Kidney epithelial cell (primary cell): Measurements from ENCODE around the gene DOCK1. TPM values are rescaled to one million over a fixed set of nuclear protein-coding genes. Genes with fewer than 3 reads are reported as not detected.

Experiments used
- DNase-seq: peaks from one replicate; pipeline ENCODE4 v3.0.0-alpha.2; 2010; ENCODE audit warnings: low read depth
- H3K27me3 ChIP-seq: 2 replicates; pipeline ENCODE4 v1.6.0; 2011; ENCODE audit warnings: low read length; ENCODE audit not compliant: control insufficient read depth, insufficient read depth
- H3K36me3 ChIP-seq: 2 replicates; pipeline ENCODE4 v1.5.1; 2011; ENCODE audit warnings: low read length; ENCODE audit not compliant: control insufficient read depth, insufficient read depth
- H3K4me3 ChIP-seq: 2 replicates; pipeline ENCODE4 v1.5.1; 2011; ENCODE audit warnings: low read depth, mild to moderate bottlenecking, control low read depth, low read length
- total RNA-seq: library from RNA; depleted of rRNA; stranded (reverse); fragments of >200 nt; gene quantifications from 2 replicates; pipeline ENCODE4 v1.2.3, GENCODE V29; 2015
- TF ChIP-seq, protein P1 (sequence below): IDR thresholded peaks from 2 replicates; pipeline ENCODE4 v1.5.1; 2011; ENCODE audit warnings: mild to moderate bottlenecking, moderate library complexity, low read length, control low read depth, inconsistent platforms; ENCODE audit not compliant: insufficient read depth, poor library complexity, severe bottlenecking

The DOCK1 gene
- total RNA-seq, 1 donor from 2014 or later: 39.5 TPM

DNA sequence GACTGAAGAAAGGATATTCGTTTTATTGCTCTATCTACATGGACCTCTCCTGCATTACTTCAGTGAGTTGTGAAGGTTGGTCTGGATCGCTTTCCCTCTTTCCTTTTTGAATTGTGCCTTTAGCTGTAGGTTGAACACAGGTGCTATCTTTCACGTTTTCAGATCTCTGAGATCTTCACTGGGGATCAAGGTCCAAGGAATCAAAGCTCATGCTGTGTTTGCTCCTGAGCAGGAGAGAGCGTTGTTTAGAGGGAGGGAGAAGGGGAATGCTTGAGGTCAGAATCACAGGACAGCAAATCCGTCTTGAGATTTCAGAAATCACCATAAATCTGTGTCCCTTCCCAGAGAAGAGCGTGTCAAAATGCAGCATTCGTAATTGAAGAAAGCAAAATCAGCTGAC lies 186.1 kb downstream of the DOCK1 start:
- Histone ChIP-seq H3K4me3 (no peak overlapping the region), H3K27me3 (no peaks in the 10 kb centered on the region), H3K36me3 (no peaks in the 10 kb centered on the region)
- DNase-seq: no peak
- TF ChIP-seq, protein P1, sequence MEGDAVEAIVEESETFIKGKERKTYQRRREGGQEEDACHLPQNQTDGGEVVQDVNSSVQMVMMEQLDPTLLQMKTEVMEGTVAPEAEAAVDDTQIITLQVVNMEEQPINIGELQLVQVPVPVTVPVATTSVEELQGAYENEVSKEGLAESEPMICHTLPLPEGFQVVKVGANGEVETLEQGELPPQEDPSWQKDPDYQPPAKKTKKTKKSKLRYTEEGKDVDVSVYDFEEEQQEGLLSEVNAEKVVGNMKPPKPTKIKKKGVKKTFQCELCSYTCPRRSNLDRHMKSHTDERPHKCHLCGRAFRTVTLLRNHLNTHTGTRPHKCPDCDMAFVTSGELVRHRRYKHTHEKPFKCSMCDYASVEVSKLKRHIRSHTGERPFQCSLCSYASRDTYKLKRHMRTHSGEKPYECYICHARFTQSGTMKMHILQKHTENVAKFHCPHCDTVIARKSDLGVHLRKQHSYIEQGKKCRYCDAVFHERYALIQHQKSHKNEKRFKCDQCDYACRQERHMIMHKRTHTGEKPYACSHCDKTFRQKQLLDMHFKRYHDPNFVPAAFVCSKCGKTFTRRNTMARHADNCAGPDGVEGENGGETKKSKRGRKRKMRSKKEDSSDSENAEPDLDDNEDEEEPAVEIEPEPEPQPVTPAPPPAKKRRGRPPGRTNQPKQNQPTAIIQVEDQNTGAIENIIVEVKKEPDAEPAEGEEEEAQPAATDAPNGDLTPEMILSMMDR: no peak

DNA sequence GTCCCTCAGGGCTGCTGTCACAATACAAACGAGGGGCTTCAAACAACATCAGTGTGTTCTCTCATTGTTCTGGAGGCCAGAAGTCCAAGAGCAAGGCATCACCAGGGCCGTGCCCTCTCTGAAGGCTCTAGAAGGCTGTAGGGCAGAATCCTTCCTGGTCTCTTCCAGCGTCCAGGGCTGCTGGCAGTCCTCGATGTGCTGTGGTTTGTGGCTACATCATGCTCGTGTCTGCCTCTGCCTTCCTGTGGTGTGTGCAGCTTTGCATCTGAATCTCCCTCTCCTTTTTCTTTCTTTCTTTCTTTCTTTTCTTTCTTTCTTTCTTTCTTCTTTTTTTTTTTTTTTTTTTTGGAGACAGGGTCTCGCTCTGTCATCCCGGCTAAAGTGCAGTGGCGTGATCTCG lies 187.7 kb downstream of the DOCK1 start:
- DNase-seq: no peak
- Histone ChIP-seq H3K27me3 (no peaks in the 10 kb centered on the region), H3K4me3 (no peak overlapping the region), H3K36me3 (no peaks in the 10 kb centered on the region)
- TF ChIP-seq, protein P1: no peak

- Histone ChIP-seq H3K27me3 (no peaks in the 10 kb centered on the region), H3K4me3 (no peak overlapping the region), H3K36me3 (no peaks in the 10 kb centered on the region)
- TF ChIP-seq, protein P1: no peak
- no peak for DNase-seq
These were observed 189.8 kb downstream of the DOCK1 start for GRCh38 chr10:127094984-127095383.

DNA sequence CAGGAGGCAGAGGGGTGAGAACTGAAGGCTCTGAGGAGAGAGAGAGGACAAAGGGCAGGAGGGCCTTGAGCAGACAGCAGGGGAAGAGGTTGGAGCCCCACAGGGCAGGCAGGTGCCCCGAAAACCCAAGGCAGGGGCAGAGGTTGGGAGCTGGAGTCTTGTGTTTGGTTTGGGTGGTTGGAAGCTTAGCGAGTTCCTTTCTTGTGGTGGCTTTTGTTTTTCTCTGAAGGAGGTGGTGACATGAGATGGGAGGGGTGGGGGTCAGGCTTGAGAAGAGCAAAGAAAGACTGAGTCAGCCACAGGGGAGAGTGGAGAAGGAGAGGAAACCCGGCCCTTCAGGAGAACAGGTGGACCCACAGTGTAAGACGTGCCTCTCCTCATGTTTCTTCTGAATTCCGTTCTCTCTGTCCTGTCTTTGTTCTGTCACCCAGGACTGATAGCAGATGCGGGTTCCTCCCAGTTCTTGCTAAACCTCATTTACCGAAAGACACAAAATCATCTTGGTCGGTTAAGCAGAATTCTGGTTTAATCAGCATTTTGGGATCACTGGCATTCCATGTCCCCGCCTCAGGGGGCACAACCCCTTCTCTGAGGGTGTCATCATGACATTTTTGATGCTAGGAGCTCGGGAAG lies 195.9 kb downstream of the DOCK1 start:
- H3K4me3 ChIP-seq: no peak overlapping the region
- H3K36me3 ChIP-seq: no peaks in the 10 kb centered on the region
- DNase-seq: no peak
- no peaks in the 10 kb centered on the region for H3K27me3 ChIP-seq
- TF ChIP-seq, protein P1: no peak

GRCh38 chr10:127102176-127102575 lies 196.9 kb downstream of the DOCK1 start:
- TF ChIP-seq, protein P1: no peak
- Histone ChIP-seq H3K27me3 (no peaks in the 10 kb centered on the region), H3K36me3 (no peaks in the 10 kb centered on the region), H3K4me3 (no peak overlapping the region)
- no peak for DNase-seq

- Histone ChIP-seq H3K36me3 (no peaks in the 10 kb centered on the region), H3K4me3 (no peak overlapping the region), H3K27me3 (no peaks in the 10 kb centered on the region)
- no peak for DNase-seq
- TF ChIP-seq, protein P1: no peak
These were observed 209.9 kb downstream of the DOCK1 start for GRCh38 chr10:127115100-127115499.
